Fibroblast of skin of left biceps (primary cell): ENCODE data around the gene ZNF638.

ENCODE experiments used
- DNase-seq, 2 experiments: peaks; one replicate each; pipeline ENCODE4 v3.0.0-alpha.2; 2013; ENCODE audit warnings: low read depth in 2 of 2

ZNF638 gene

GRCh38 chr2:71456617-71457016 lies 125.0 kb downstream of the ZNF638 start:
- DNase-seq: no peak

- no peak for DNase-seq
Measured at GRCh38 chr2:71457123-71457915, 125.7 kb downstream of the ZNF638 start.

DNA sequence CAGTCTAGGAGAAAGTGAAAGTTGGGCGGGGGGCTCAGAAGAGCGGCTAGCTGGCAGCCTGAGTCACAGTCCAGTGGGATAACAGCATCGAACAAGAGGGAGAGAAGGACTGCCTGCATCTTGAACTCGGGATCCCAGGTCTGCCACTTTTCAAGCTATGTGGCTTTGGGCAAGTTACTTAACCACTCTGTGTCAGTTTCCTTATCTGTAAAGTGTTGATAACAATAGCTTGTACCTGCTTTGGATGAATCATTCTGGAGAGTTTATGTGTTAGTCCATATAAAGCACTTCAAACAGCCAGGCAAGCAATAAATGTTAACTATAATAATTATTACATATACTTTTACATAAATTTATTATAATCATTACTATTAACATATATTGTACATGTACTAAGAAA lies 126.3 kb downstream of the ZNF638 start:
- DNase-seq: no peak

DNA sequence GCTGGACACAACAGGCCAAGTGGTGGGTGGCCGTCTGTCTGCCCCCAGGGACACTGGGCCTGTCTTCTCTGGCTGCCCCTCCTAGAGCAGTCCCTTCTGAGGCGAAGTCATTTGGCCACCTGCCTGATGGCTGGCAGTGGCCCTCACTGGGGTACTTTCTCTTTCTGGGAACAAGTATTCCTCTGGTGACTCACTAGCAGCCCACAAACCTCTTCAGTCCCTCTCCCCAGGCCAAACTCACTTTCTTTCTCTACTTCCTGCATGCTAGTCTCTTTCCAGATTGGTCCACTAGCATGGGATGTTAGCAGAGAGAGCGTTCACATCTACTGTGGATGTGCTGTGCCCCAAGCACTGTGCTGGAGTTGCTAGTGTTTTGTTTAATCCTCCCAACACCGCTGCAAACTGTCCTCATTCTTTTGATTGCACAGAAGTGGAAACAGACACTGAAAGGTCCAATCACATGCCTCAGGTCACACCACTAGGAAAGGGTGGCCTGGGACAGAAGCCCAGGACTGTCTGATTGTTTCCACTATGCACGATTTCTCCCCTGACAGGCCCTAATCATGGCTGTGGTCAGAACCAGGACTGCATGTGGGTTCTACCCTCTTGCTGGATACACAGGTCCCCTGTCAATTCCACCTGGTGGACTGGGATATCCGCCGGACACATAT lies 127.0 kb downstream of the ZNF638 start:
- DNase-seq: no peak

GRCh38 chr2:71459084-71459431 lies 127.5 kb downstream of the ZNF638 start:
- DNase-seq: no peak

GRCh38 chr2:71460056-71460455 lies 128.5 kb downstream of the ZNF638 start:
- DNase-seq: no peak

DNA sequence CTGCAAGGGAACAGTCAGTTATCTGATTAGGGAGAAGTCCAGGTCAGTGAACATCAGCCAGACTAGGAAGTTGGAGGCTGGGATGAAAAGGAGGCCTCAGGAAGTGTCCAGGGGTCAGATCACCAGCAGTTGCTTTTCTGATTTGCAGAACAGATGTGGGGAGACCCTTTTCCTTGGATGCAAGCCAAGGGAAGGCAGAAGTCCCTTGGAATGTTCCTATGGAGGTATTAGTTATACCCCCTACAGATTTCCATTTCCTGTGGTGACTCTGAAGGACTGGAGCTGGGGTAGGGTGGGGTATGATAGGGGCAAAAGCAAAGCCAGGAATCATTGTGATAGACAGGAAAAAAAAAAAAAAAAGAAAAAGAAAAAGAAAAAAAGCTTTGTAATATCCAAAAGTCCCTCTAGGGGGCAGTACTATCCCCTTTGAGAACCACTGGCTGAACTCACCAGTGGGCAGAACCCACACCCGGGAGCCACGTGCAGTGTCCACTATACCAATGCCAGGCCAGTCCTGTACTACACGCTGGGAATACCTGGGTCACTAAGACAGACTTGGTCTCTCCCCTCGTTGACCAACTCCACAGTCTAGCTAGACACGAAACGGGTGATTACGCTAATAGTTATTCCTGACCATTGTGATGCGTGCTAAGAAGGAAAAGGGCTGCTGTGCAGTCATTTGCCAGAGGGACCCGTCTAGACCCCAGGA lies 129.2 kb downstream of the ZNF638 start:
- no peak for DNase-seq

- no peak for DNase-seq
Measured at GRCh38 chr2:71461304-71461671, 129.7 kb downstream of the ZNF638 start.

DNA sequence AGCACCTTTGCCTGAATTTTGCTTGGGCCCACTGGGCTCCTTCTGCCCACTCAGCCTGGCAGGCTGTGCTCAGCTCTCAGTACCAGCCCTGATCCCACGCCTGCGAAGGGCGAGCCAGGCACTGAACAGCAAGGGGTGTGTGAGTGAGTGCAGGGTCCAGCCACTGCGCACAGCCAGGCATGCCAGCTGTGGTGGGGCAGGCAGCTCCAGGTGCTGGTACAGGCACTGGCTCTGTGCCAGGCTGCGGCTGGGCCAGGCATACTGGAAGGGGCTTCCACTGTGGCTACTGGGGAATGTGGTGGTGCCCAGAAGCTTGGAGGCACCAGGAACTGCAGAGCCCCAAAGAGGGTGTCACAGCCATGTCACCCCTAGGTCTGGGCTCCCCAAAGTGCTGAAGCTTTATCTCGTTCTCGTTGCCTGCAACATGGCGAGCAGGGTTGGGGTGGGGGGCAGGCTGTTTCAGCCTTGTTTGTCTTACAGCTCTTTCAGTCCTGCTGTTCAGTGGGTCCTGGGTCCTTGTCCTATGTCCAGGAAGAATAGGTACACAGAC lies 130.5 kb downstream of the ZNF638 start:
- DNase-seq: no peak

DNA sequence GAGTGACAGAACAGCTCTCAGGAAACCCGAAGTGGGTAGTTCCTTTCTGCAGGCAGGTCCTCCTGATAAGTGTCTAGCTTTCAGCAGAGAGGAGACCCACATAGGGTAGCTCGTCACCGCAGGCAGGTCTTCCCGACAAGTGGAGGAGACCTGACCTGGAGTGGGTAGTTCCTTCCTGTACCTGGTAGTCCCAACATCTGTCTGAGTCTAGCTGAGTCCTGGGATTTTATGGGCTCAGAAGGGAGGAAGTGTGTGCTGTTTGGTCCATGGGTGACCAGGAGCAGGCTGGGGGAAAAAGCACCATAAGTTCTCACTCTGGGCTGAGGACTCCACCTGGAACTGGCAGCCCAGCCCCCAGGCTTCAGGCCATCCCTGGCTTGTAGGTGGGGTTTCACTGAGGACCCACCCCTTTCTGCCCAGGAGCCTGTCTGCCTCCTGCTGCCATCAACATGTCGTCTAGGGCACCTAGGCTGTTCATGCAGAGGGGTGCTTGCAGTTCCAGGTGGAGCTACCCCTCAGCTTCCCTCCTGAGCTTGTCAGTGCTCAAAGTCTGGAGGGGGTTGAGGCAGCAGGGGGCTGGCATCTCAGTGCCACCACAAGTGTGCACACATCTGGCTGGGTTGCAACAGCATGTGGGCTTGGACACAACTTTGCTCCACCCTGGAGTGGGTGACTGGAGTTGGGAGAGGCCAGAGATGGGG lies 131.2 kb downstream of the ZNF638 start:
- no peak for DNase-seq

GRCh38 chr2:71463342-71463654 lies 131.7 kb downstream of the ZNF638 start:
- no peak for DNase-seq

- no peak for DNase-seq
Measured at GRCh38 chr2:71464389-71464788, 132.8 kb downstream of the ZNF638 start.

DNA sequence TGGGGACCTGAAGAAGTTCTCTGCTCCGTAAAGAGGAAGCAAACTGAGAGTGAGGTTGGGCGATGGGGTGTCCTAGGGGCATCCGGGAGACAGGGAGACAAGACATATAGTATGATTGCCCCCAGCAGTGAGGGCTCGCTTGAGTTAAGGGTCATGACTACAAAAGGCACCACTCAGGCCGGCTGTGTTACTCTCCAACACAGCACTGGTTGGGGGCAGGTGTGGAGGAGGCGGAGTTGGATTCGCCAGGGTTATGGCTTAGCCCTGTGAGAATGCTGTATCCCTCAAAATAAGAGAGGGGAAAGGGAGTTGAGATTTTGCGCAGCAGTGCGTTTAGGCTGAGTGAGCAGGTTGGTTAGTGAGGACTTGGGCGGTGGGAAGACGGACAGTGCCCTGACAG lies 133.8 kb downstream of the ZNF638 start:
- DNase-seq: no peak

DNA sequence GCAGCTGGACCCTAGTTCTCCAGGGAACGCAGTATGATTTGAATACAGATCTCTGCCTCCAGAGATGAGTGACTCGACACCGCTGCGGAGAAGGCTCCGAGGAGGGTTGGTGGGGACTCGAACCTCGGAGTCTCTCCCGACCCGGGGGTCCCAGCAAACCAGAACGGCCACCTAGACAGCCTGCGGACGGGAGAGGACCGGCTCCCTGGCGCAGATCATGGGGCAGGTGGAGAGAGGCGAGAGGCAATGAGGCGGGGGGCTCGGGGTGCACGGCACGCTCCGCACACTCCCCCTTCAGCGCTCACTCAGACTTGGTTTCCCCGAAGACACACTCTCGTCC lies 134.3 kb downstream of the ZNF638 start:
- DNase-seq: no peak

- DNase-seq: no peak
Measured at GRCh38 chr2:71466301-71467179, 135.0 kb downstream of the ZNF638 start.

DNA sequence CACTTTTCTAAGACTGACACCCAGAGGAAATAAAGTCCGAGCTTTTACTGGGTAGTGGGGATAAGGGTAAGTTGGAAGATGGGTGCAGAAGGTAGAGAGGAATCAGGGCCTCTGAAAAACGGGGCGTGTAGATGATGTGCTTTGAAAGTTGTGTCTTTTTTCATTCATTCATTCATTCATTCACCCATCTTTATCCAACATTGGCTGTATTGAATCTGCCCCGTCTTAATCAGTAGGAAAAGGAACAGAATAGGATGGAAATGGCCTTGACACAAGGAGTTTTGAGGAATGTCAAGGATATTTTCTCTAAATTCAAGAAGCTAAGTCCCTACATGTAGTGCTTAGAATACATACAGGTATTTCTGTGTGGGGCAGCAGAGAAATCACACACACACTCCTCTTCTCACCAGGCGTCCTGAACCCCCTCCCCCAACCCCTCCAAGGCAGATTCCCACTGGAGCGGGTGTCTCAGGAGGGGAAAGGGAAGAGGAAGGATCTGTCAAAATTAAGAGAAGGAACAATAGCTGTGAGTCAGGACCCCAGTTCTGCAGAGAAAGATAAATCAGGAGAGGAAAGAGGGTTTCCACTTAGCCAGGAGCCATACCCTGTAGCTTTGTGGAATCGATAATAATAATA lies 135.7 kb downstream of the ZNF638 start:
- DNase-seq: no peak

GRCh38 chr2:71468279-71469015 lies 136.9 kb downstream of the ZNF638 start:
- DNase-seq: no peak

- DNase-seq: no peak
Measured at GRCh38 chr2:71469403-71470398, 138.1 kb downstream of the ZNF638 start.

DNA sequence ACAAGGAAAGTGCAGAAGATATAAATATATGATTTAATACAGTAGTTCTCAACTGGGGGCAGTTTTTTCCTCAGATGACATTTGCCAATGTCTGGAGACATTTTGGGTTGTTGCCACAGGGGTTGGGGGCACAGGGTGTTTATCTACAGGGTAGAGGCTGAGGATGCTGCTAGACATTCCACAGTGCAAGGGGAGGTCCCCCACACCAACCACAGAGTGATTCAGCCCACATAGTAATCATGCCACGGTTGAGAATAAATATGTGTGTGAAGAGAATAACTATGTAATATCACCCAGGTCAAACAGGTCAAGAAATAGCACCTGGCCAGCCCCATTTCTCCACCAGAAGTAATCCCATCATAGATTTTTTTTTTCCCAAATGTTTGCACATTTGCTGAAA lies 139.7 kb downstream of the ZNF638 start:
- DNase-seq: peak; percentile 20 to 22
